Measurements from ENCODE around the gene EMP2. TPM values are rescaled to one million over a fixed set of nuclear protein-coding genes. Genes with fewer than 3 reads are reported as not detected.

Gene EMP2
- total RNA-seq, 1 donor from 2014 or later, result 8.6 TPM

DNA sequence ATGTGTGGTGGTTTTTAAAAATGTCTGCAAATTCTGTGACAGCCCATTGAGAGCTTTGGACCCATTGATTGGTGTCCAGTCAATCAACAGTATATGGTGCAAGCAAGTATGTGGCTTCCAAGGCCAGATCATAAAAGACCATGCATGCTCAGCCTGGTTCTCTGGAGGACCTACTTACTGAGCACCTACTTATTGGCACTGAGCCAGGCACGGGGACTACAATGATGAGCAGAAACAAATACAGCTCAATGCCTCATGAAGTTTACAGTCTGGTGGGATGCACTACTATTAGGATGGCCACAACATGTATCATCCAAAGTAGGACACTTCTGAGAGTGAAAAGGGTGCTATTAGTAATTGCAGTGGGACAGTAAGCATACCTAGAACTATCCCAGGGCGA is 7.2 kb upstream of the EMP2 start:
- Mint-ChIP-seq H3K27me3 (ENCODE audit: unreplicated experiment) (no peaks in the 10 kb centered on the region), H3K9me3 (ENCODE audit: unreplicated experiment) (no peaks in the 10 kb centered on the region), H3K4me3 (ENCODE audit: unreplicated experiment) (no peak overlapping the region), H3K27ac (ENCODE audit: unreplicated experiment) (no peak overlapping the region), H3K4me1 (ENCODE audit: unreplicated experiment) (peaks cover 4% of the 10 kb centered on the region), H3K36me3 (ENCODE audit: low read depth, unreplicated experiment) (no peaks in the 10 kb centered on the region)
- no peak for DNase-seq (ENCODE audit: low spot score)
- TF ChIP-seq, protein P1, sequence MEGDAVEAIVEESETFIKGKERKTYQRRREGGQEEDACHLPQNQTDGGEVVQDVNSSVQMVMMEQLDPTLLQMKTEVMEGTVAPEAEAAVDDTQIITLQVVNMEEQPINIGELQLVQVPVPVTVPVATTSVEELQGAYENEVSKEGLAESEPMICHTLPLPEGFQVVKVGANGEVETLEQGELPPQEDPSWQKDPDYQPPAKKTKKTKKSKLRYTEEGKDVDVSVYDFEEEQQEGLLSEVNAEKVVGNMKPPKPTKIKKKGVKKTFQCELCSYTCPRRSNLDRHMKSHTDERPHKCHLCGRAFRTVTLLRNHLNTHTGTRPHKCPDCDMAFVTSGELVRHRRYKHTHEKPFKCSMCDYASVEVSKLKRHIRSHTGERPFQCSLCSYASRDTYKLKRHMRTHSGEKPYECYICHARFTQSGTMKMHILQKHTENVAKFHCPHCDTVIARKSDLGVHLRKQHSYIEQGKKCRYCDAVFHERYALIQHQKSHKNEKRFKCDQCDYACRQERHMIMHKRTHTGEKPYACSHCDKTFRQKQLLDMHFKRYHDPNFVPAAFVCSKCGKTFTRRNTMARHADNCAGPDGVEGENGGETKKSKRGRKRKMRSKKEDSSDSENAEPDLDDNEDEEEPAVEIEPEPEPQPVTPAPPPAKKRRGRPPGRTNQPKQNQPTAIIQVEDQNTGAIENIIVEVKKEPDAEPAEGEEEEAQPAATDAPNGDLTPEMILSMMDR (IDR thresholded peaks at IDR 0.05; ENCODE audit: unreplicated experiment), result no peak

DNA sequence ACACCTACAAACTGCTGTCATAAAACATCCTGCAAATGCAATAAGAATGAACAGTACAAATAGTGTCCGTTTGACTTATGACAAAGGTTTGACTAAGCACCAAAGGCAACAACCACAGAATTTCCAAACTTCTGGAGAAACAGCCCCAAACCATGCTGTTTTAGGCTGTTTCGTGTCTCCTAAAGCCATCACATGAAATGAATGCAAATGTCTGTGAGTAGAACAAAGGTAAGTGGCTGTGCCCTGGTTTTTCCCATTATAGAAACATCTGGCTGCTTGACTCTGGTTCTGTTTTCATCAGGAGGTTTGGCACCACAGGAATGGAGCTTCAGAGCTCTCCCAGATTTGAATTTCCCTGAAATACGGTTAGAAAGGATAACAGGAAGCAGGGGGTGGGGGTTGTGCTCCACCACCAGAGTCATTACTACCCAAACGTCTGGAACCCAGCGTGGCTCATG is 4.6 kb upstream of the EMP2 start:
- DNase-seq (ENCODE audit: low spot score), result no peak
- Mint-ChIP-seq H3K9me3 (ENCODE audit: unreplicated experiment) (no peaks in the 10 kb centered on the region), H3K4me1 (ENCODE audit: unreplicated experiment) (peaks cover 7% of the 10 kb centered on the region), H3K4me3 (ENCODE audit: unreplicated experiment) (no peak overlapping the region), H3K27me3 (ENCODE audit: unreplicated experiment) (peaks cover 1% of the 10 kb centered on the region), H3K36me3 (ENCODE audit: low read depth, unreplicated experiment) (no peaks in the 10 kb centered on the region), H3K27ac (ENCODE audit: unreplicated experiment) (no peak overlapping the region)
- TF ChIP-seq, protein P1 (IDR thresholded peaks at IDR 0.05; ENCODE audit: unreplicated experiment), result no peak

DNA sequence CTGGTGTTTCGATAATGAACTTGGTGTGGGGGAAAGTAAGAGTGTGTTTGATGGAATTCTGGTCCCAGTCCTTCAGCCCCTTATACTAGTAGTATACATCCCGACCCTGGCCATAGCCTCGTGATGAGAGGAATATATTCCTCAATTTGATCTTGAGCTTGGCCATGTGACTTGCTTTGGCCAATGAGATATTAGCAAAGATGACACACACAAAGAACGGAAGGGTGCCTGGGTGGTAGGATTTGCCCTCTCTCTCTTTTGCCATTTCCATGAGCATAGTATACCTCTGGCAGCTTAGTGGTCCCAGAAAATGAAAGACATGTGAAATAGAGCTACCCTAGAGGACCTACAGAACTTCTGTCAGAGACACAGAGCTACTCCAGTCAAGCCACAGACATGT is 2.9 kb upstream of the EMP2 start:
- no peak for DNase-seq (ENCODE audit: low spot score)
- TF ChIP-seq, protein P1 (IDR thresholded peaks at IDR 0.05; ENCODE audit: unreplicated experiment), result no peak
- no peaks in the 10 kb centered on the region for H3K9me3 Mint-ChIP-seq (ENCODE audit: unreplicated experiment)
- peaks cover 3% of the 10 kb centered on the region for H3K27me3 Mint-ChIP-seq (ENCODE audit: unreplicated experiment)
- no peak overlapping the region for H3K4me3 Mint-ChIP-seq (ENCODE audit: unreplicated experiment)
- H3K36me3 Mint-ChIP-seq (ENCODE audit: low read depth, unreplicated experiment), result no peaks in the 10 kb centered on the region
- peaks cover 9% of the 10 kb centered on the region for H3K4me1 Mint-ChIP-seq (ENCODE audit: unreplicated experiment)
- H3K27ac Mint-ChIP-seq (ENCODE audit: unreplicated experiment), result no peak overlapping the region

DNA sequence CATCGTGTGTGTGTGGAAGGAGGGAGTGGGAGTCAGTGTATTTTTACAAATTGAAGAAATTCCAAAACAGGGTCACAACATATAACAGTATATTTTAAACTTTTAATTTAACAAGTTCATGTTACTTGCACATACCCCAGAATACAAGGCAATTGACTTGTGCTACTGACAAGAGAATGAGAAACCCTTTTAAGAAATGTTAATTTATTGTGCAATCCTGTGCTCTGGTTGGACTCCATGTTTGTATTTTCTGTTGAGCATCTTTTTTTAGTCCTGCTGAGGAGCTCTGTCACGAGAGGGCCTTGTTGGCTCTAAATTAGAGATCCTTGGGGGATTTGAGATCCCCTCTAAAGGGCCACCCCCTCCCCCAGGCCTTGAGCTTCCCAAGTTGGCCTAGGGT is 1.1 kb upstream of the EMP2 start:
- H3K27me3 Mint-ChIP-seq (ENCODE audit: unreplicated experiment), result peaks cover 5% of the 10 kb centered on the region
- peak overlapping the region; percentile 94 for H3K4me3 Mint-ChIP-seq (ENCODE audit: unreplicated experiment)
- no peak for DNase-seq (ENCODE audit: low spot score)
- no peaks in the 10 kb centered on the region for H3K9me3 Mint-ChIP-seq (ENCODE audit: unreplicated experiment)
- no peaks in the 10 kb centered on the region for H3K36me3 Mint-ChIP-seq (ENCODE audit: low read depth, unreplicated experiment)
- no peak overlapping the region for H3K27ac Mint-ChIP-seq (ENCODE audit: unreplicated experiment)
- TF ChIP-seq, protein P1 (IDR thresholded peaks at IDR 0.05; ENCODE audit: unreplicated experiment), result no peak
- peaks cover 9% of the 10 kb centered on the region for H3K4me1 Mint-ChIP-seq (ENCODE audit: unreplicated experiment)

DNA sequence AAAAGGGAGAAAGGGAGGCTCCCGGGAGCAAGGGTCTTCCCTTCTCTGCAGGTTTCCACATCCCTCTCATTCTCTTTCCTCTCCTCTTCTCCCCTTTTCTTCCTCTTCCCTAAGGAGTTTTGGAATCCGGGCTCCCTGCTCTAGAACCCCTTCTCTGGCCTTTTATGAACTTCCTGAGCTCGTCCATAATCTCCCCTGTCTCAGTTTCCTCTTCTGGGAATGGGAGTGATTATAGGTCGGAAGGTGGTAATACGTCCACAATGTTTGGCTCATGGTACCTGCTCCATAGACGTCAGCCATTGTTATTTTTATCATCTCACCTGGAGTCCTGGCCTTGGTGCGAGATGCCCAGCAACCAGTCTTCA is 467 bp upstream of the EMP2 start:
- no peaks in the 10 kb centered on the region for H3K36me3 Mint-ChIP-seq (ENCODE audit: low read depth, unreplicated experiment)
- TF ChIP-seq, protein P1 (IDR thresholded peaks at IDR 0.05; ENCODE audit: unreplicated experiment), result no peak
- peaks cover 9% of the 10 kb centered on the region for H3K4me1 Mint-ChIP-seq (ENCODE audit: unreplicated experiment)
- H3K27me3 Mint-ChIP-seq (ENCODE audit: unreplicated experiment), result peaks cover 5% of the 10 kb centered on the region
- no peaks in the 10 kb centered on the region for H3K9me3 Mint-ChIP-seq (ENCODE audit: unreplicated experiment)
- H3K4me3 Mint-ChIP-seq (ENCODE audit: unreplicated experiment), result peak overlapping the region; percentile 94
- no peak for DNase-seq (ENCODE audit: low spot score)
- H3K27ac Mint-ChIP-seq (ENCODE audit: unreplicated experiment), result no peak overlapping the region

Data from endothelial cell (in vitro differentiated cells).